ENCODE measurements around the gene CHST14.
A peak's percentile ranks its signal among the peaks of the same experiment; 100 is the strongest.

CHST14 gene

GRCh38 chr15:40439960-40440742 lies 30.6 kb upstream of the CHST14 start:
- peaks cover 96% of the 10 kb centered on the region for H3K27me3 ChIP-seq
- TF ChIP-seq, protein P1, sequence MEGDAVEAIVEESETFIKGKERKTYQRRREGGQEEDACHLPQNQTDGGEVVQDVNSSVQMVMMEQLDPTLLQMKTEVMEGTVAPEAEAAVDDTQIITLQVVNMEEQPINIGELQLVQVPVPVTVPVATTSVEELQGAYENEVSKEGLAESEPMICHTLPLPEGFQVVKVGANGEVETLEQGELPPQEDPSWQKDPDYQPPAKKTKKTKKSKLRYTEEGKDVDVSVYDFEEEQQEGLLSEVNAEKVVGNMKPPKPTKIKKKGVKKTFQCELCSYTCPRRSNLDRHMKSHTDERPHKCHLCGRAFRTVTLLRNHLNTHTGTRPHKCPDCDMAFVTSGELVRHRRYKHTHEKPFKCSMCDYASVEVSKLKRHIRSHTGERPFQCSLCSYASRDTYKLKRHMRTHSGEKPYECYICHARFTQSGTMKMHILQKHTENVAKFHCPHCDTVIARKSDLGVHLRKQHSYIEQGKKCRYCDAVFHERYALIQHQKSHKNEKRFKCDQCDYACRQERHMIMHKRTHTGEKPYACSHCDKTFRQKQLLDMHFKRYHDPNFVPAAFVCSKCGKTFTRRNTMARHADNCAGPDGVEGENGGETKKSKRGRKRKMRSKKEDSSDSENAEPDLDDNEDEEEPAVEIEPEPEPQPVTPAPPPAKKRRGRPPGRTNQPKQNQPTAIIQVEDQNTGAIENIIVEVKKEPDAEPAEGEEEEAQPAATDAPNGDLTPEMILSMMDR (IDR thresholded peaks at IDR 0.05) = no peak
- H3K9me3 ChIP-seq = no peaks in the 10 kb centered on the region
- peak overlapping the region; percentile 44 for H3K27ac ChIP-seq
- no peaks in the 10 kb centered on the region for H3K36me3 ChIP-seq
- H3K4me3 ChIP-seq (ENCODE audit: low read depth in 1 of 2, low read length in 1 of 2) = peak overlapping the region; percentile 34 to 83
- H3K4me1 ChIP-seq (ENCODE audit: control insufficient read depth in 1 of 2, insufficient read depth in 1 of 2, low read depth in 1 of 2, low read length in 1 of 2) = peaks cover 14 to 39% of the 10 kb centered on the region in 2 experiments

GRCh38 chr15:40440743-40441564 lies 29.8 kb upstream of the CHST14 start, which contains the start of gene BAHD1:
Gene BAHD1 (plus strand): TSS chr15:40440953. CDS start chr15:40458465, 17,512 bp downstream.
- peak within 1 kb of the TSS; percentile 64 to 83 for H3K4me3 ChIP-seq (ENCODE audit: low read depth in 1 of 2, low read length in 1 of 2)
- H3K9me3 ChIP-seq = no peaks in the 10 kb centered on the region
- peaks cover 88% of the 10 kb centered on the region for H3K27me3 ChIP-seq
- peak within 1 kb of the TSS; percentile 60 for H3K27ac ChIP-seq
- H3K4me1 ChIP-seq (ENCODE audit: control insufficient read depth in 1 of 2, insufficient read depth in 1 of 2, low read depth in 1 of 2, low read length in 1 of 2) = peaks cover 14 to 36% of the 10 kb centered on the region in 2 experiments
- no peaks in the 10 kb centered on the region for H3K36me3 ChIP-seq
- TF ChIP-seq, protein P1 (IDR thresholded peaks at IDR 0.05) = no peak

- Histone ChIP-seq H3K27ac (no peak overlapping the region), H3K27me3 (peaks cover 79% of the 10 kb centered on the region), H3K4me3 (ENCODE audit: low read depth in 1 of 2, low read length in 1 of 2) (peak overlapping the region; percentile 64 to 83), H3K9me3 (no peaks in the 10 kb centered on the region), H3K4me1 (ENCODE audit: control insufficient read depth in 1 of 2, insufficient read depth in 1 of 2, low read depth in 1 of 2, low read length in 1 of 2) (peaks cover 6 to 27% of the 10 kb centered on the region in 2 experiments), H3K36me3 (no peaks in the 10 kb centered on the region)
- TF ChIP-seq, protein P1 (IDR thresholded peaks at IDR 0.05) = no peak
These were observed 28.9 kb upstream of the CHST14 start for GRCh38 chr15:40441565-40442531.

- Histone ChIP-seq H3K4me3 (ENCODE audit: low read depth in 1 of 2, low read length in 1 of 2) (no peak overlapping the region), H3K27ac (no peak overlapping the region), H3K4me1 (ENCODE audit: control insufficient read depth in 1 of 2, insufficient read depth in 1 of 2, low read depth in 1 of 2, low read length in 1 of 2) (peaks cover 5 to 24% of the 10 kb centered on the region in 2 experiments), H3K36me3 (no peaks in the 10 kb centered on the region), H3K27me3 (peaks cover 65% of the 10 kb centered on the region), H3K9me3 (no peaks in the 10 kb centered on the region)
- TF ChIP-seq, protein P1 (IDR thresholded peaks at IDR 0.05) = no peak
These were observed 27.5 kb upstream of the CHST14 start for GRCh38 chr15:40443255-40443654.

DNA sequence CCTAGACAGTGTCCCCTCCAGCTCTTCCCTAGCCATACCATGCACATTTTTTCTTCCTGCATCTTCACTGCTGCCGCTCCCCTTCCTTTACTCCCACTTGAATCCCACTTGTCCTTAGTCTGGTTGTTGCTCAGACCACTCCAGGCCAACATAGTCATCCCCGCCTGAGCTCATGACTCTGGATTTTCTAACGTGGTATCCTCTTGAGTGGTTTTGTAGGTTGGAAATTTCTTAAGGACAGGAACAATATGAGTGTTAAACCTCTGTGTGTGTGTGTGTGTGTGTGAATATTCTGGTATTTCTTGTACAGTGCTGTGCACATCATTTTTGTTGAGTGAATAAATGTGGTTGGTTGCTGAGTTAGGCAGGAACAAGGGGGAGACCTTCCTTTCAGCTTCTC lies 26.9 kb upstream of the CHST14 start:
- H3K27ac ChIP-seq = no peak overlapping the region
- H3K27me3 ChIP-seq = peaks cover 59% of the 10 kb centered on the region
- no peaks in the 10 kb centered on the region for H3K36me3 ChIP-seq
- H3K9me3 ChIP-seq = no peaks in the 10 kb centered on the region
- TF ChIP-seq, protein P1 (IDR thresholded peaks at IDR 0.05) = no peak
- H3K4me3 ChIP-seq (ENCODE audit: low read depth in 1 of 2, low read length in 1 of 2) = no peak overlapping the region
- H3K4me1 ChIP-seq (ENCODE audit: control insufficient read depth in 1 of 2, insufficient read depth in 1 of 2, low read depth in 1 of 2, low read length in 1 of 2) = peaks cover 5 to 24% of the 10 kb centered on the region in 2 experiments

Measured in neutrophil (primary cell).